CD14-positive monocyte (primary cell): Measurements from ENCODE around the gene YDJC. TPM values are rescaled to one million over a fixed set of nuclear protein-coding genes. Genes with fewer than 3 reads are reported as not detected.
"Not testable (repeated sequence)": the region's sequence is repeated elsewhere in the genome, so short reads cannot be mapped to it uniquely, and the experiment has no call there.

ENCODE experiments used
- DNase-seq, 3 donors: peaks; one replicate each; pipeline ENCODE4 v3.0.0-alpha.2; 2011 to 2022
- H2AFZ ChIP-seq: 2 replicates; pipeline ENCODE4 v1.6.0; 2012; ENCODE audit warnings: mild to moderate bottlenecking, low read depth, low read length, inconsistent platforms; ENCODE audit not compliant: insufficient read depth, poor library complexity, severe bottlenecking
- H3K27ac ChIP-seq, 2 donors: 1 replicate in 1 of 2; 2 replicates in 1 of 2; pipeline ENCODE4 v1.5.1; 2012 to 2013; ENCODE audit warnings: low read length in 2 of 2, control low read depth in 1 of 2, inconsistent platforms in 1 of 2, low read depth in 1 of 2, mild to moderate bottlenecking in 1 of 2
- H3K27me3 ChIP-seq, 2 donors: one replicate each; pipeline versions ENCODE4 v1.6.0 to v1.6.1; 2011 to 2013; ENCODE audit warnings: low read length in 2 of 2; ENCODE audit not compliant: control insufficient read depth in 2 of 2, insufficient read depth in 2 of 2
- H3K36me3 ChIP-seq, 2 donors: replicated peaks in 1 of 2; 1 replicate in 1 of 2; 2 replicates in 1 of 2; pipeline versions ENCODE4 v1.5.1 to v1.6.1; 2012 to 2013; ENCODE audit warnings: low read length in 2 of 2, control low read depth in 1 of 2, inconsistent platforms in 1 of 2, mild to moderate bottlenecking in 1 of 2; ENCODE audit not compliant: insufficient read depth in 2 of 2, control insufficient read depth in 1 of 2
- H3K4me1 ChIP-seq, 2 donors: 1 replicate in 1 of 2; 2 replicates in 1 of 2; pipeline versions ENCODE4 v1.5.1 to v1.6.1; 2012 to 2013; ENCODE audit warnings: low read length in 2 of 2, control low read depth in 1 of 2, inconsistent platforms in 1 of 2, mild to moderate bottlenecking in 1 of 2, moderate library complexity in 1 of 2; ENCODE audit not compliant: insufficient read depth in 2 of 2, control insufficient read depth in 1 of 2
- H3K4me2 ChIP-seq: replicated peaks from 2 replicates; pipeline ENCODE3; 2012; ENCODE audit warnings: low read length, moderate library complexity, mild to moderate bottlenecking; ENCODE audit not compliant: poor library complexity, severe bottlenecking; ENCODE audit errors: extremely low read depth
- H3K4me3 ChIP-seq, 3 experiments: fragments of 200-600 bp in 1 of 3; sonication (generic) in 1 of 3; replicated peaks in 1 of 3; 1 replicate in 2 of 3; 2 replicates in 1 of 3; pipeline ENCODE4 v1.5.1; 2011 to 2013; ENCODE audit warnings: low read length in 3 of 3, mild to moderate bottlenecking in 3 of 3, control low read depth in 2 of 3, low read depth in 2 of 3, inconsistent platforms in 1 of 3, moderate library complexity in 1 of 3
- H3K79me2 ChIP-seq: 2 replicates; pipeline ENCODE4 v1.6.0; 2012; ENCODE audit warnings: mild to moderate bottlenecking, control low read depth, inconsistent platforms, low read length, moderate library complexity; ENCODE audit not compliant: insufficient read depth
- H3K9ac ChIP-seq: 2 replicates; pipeline ENCODE4 v1.6.0; 2017; ENCODE audit warnings: low read length, mild to moderate bottlenecking; ENCODE audit not compliant: insufficient read depth, poor library complexity, severe bottlenecking
- H3K9me3 ChIP-seq, 2 donors: replicated peaks in 1 of 2; 1 replicate in 1 of 2; 2 replicates in 1 of 2; pipeline versions ENCODE4 v1.5.1 to v1.6.1; 2012 to 2013; ENCODE audit warnings: low read length in 2 of 2, control low read depth in 1 of 2; ENCODE audit not compliant: control insufficient read depth in 1 of 2, insufficient read depth in 1 of 2
- H4K20me1 ChIP-seq: 2 replicates; pipeline ENCODE4 v1.6.0; 2012; ENCODE audit warnings: mild to moderate bottlenecking, low read length, control low read depth, moderate library complexity; ENCODE audit not compliant: insufficient read depth
- H3K27ac Mint-ChIP-seq, 7 donors: one replicate each; pipeline ENCODE4 v1.8.0; 2020; ENCODE audit warnings: mild to moderate bottlenecking in 7 of 7, mixed read lengths in 7 of 7, moderate library complexity in 6 of 7, inconsistent platforms in 2 of 7
- H3K27me3 Mint-ChIP-seq, 3 donors: one replicate each; pipeline ENCODE4 v1.8.0; 2021 to 2022; ENCODE audit warnings: low read depth in 3 of 3, mild to moderate bottlenecking in 3 of 3, mixed read lengths in 3 of 3, moderate library complexity in 3 of 3, inconsistent platforms in 1 of 3
- H3K36me3 Mint-ChIP-seq, 2 donors: one replicate each; pipeline ENCODE4 v1.8.0; 2020; ENCODE audit warnings: mixed read lengths in 2 of 2, inconsistent platforms in 1 of 2, mild to moderate bottlenecking in 1 of 2
- H3K4me1 Mint-ChIP-seq: one replicate; pipeline ENCODE4 v1.8.0; 2020; ENCODE audit warnings: mild to moderate bottlenecking, mixed read lengths
- H3K4me3 Mint-ChIP-seq, 2 donors: one replicate each; pipeline ENCODE4 v1.8.0; 2020; ENCODE audit warnings: mild to moderate bottlenecking in 2 of 2, mixed read lengths in 2 of 2, moderate library complexity in 1 of 2
- H3K9me3 Mint-ChIP-seq, 7 donors: one replicate each; pipeline ENCODE4 v1.8.0; 2020 to 2022; ENCODE audit warnings: mixed read lengths in 7 of 7, mild to moderate bottlenecking in 6 of 7, moderate library complexity in 6 of 7, inconsistent platforms in 2 of 7
- CTCF ChIP-seq: fragments of 200-600 bp; IDR thresholded peaks from one replicate; pipeline ENCODE4 v1.8.0; 2022; ENCODE audit warnings: antibody characterized with exemption, mild to moderate bottlenecking
- WGBS: methylation state at CpG from one replicate; pipeline ENCODE4 v1.1.5; 2013; ENCODE audit warnings: missing lambda C conversion rate; ENCODE audit not compliant: insufficient coverage; 5-methylcytosine and 5-hydroxymethylcytosine counted together
- intact Hi-C, 2 donors: fragments of 100-400 bp; cut with micrococcal nuclease; formaldehyde crosslinking; loops; one replicate each; pipeline versions ENCODE4 v1.15.0 to v1.15.1; 2023
- polyA plus RNA-seq, 3 donors: library from polyadenylated mRNA; depleted of rRNA in 1 of 3; unstranded in 2 of 3; stranded (reverse) in 1 of 3; fragments of 300-500 nt in 2 of 3; fragments of >200 nt in 1 of 3; fragmentation: Illumina TruSeq in 2 of 3; gene quantifications; 1 replicate in 2 of 3; 2 replicates in 1 of 3; pipeline ENCODE4 v1.2.3, GENCODE V29; 2012 to 2021

Gene YDJC
- polyA plus RNA-seq, 3 donors: 26.5 to 32.9 (median 26.7) TPM

DNA sequence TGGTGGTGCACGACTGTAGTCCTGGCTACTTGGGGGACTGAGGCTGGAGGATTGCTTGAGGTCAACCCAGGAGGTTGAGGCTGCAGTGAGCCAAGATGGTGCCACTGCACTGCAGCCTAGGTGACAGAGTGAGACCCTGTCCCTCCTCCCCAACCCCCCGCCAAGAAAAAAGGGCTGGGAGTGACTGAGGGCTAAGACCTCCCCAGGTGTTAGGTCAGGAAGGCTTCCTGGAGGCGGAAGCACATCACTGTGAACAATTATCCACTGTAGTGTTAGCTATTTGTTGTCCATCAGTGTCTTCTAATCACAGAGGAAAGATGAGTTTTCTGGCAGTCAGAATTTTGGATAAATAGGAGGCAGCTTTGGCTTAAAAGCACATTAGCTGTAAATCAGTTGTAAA, 8.8 kb downstream of the YDJC start:
- no peak for TF ChIP-seq CTCF
- WGBS: 71% methylated on average over 1 of the region's 3 CpGs
- Mint-ChIP-seq H3K9me3 (no peaks in the 10 kb centered on the region), H3K27ac (peak overlapping the region in 6 of 7 donors; percentile 20 to 87 (median 42)), H3K27me3 (peaks cover 0 to 1% (median 1%) of the 10 kb centered on the region in 3 donors), H3K36me3 (peaks cover 17 to 51% of the 10 kb centered on the region in 2 donors), H3K4me1 (peaks cover 53% of the 10 kb centered on the region), H3K4me3 (no peak overlapping the region)
- H3K4me1 ChIP-seq: peaks cover 37 to 43% of the 10 kb centered on the region in 2 donors
- no peak overlapping the region for H2AFZ ChIP-seq
- intact Hi-C loops: no loop called here
- no peak overlapping the region for H3K4me3 ChIP-seq
- no peak overlapping the region for H3K4me2 ChIP-seq
- H3K9ac ChIP-seq: no peak overlapping the region
- peaks cover 94% of the 10 kb centered on the region for H3K79me2 ChIP-seq
- no peaks in the 10 kb centered on the region for H3K27me3 ChIP-seq
- DNase-seq: no peak
- H4K20me1 ChIP-seq: peaks cover 97% of the 10 kb centered on the region
- no peaks in the 10 kb centered on the region for H3K9me3 ChIP-seq
- peaks cover 17 to 41% of the 10 kb centered on the region in 2 donors for H3K36me3 ChIP-seq
- H3K27ac ChIP-seq: peak overlapping the region; percentile 3 to 37

- H2AFZ ChIP-seq, H3K9ac ChIP-seq, DNase-seq, H3K27me3 Mint-ChIP-seq, H3K9me3 ChIP-seq, H3K4me3 ChIP-seq, H3K9me3 Mint-ChIP-seq, H3K27ac ChIP-seq, H3K4me2 ChIP-seq, H3K27me3 ChIP-seq, H3K4me3 Mint-ChIP-seq, intact Hi-C loops: not testable (repeated sequence)
- peaks cover 23 to 58% of the 10 kb centered on the region in 2 donors for H3K36me3 ChIP-seq
- Mint-ChIP-seq H3K36me3 (peaks cover 24 to 56% of the 10 kb centered on the region in 2 donors), H3K27ac (peak overlapping the region in 2 of 7 donors; percentile 61 to 79), H3K4me1 (peaks cover 33% of the 10 kb centered on the region)
- peaks cover 94% of the 10 kb centered on the region for H3K79me2 ChIP-seq
- H4K20me1 ChIP-seq: peaks cover 97% of the 10 kb centered on the region
- H3K4me1 ChIP-seq: peaks cover 20 to 21% of the 10 kb centered on the region in 2 donors
- 100% methylated on average over 2 of the region's 6 CpGs for WGBS
Measured at GRCh38 chr22:21617337-21617736, 12.5 kb downstream of the YDJC start.
